Keratinocyte (primary cell): Measurements from ENCODE around the gene TBC1D14.

Experiments
- CTCF ChIP-seq, 3 experiments: IDR thresholded peaks in 1 of 3; conservative IDR thresholded peaks in 1 of 3; optimal IDR thresholded peaks in 1 of 3; 2 replicates in 2 of 3; 3 replicates in 1 of 3; pipeline versions ENCODE3 to v1.5.1; 2011; ENCODE audit warnings: low read length in 3 of 3, mild to moderate bottlenecking in 3 of 3, moderate library complexity in 2 of 3, control low read depth in 1 of 3, inconsistent platforms in 1 of 3; ENCODE audit not compliant: insufficient read depth in 2 of 3; ENCODE audit errors: extremely low read depth in 1 of 3
- EZH2 ChIP-seq: IDR thresholded peaks from one replicate; pipeline ENCODE4 v1.6.1; 2012; ENCODE audit warnings: inconsistent platforms, mild to moderate bottlenecking, low read length, moderate library complexity

GRCh38 chr4:6910340-6910959, 824 bp downstream of the TBC1D14 start:
- TF ChIP-seq CTCF (optimal IDR thresholded peaks at IDR 0.05 in 1 of 3, IDR thresholded peaks at IDR 0.05 in 1 of 3, conservative IDR thresholded peaks at IDR 0.05 in 1 of 3; ENCODE audit: extremely low read depth in 1 of 3, insufficient read depth in 2 of 3, low read length in 3 of 3) (peak in 1 of 3 experiments; percentile 30), EZH2 (no peak)
